Trophoblast cell (in vitro differentiated cells and primary cell): ENCODE results near the gene WASF3.

ENCODE experiments used
- DNase-seq, 2 donors: peaks; one replicate each; pipeline ENCODE4 v3.0.0-alpha.2; 2016
- H2AFZ ChIP-seq: 2 replicates; pipeline ENCODE4 v1.6.1; 2013; ENCODE audit warnings: low read length, moderate library complexity, mild to moderate bottlenecking; ENCODE audit not compliant: insufficient read depth, poor library complexity
- H2AK5ac ChIP-seq: 2 replicates; pipeline ENCODE4 v1.6.1; 2013; ENCODE audit warnings: mild to moderate bottlenecking, low read length
- H2BK120ac ChIP-seq: 2 replicates; pipeline ENCODE4 v1.6.1; 2013; ENCODE audit warnings: low read length, mild to moderate bottlenecking, moderate library complexity; ENCODE audit not compliant: insufficient read depth, poor library complexity
- H2BK12ac ChIP-seq: 2 replicates; pipeline ENCODE4 v1.6.1; 2013; ENCODE audit warnings: mild to moderate bottlenecking, low read length, moderate library complexity
- H2BK5ac ChIP-seq: 2 replicates; pipeline ENCODE4 v1.6.1; 2013; ENCODE audit warnings: low read length, low read depth, moderate library complexity, mild to moderate bottlenecking; ENCODE audit not compliant: poor library complexity
- H3K14ac ChIP-seq: 2 replicates; pipeline ENCODE4 v1.6.1; 2013; ENCODE audit warnings: mild to moderate bottlenecking, low read length
- H3K18ac ChIP-seq: 2 replicates; pipeline ENCODE4 v1.6.1; 2013; ENCODE audit warnings: mild to moderate bottlenecking, low read length
- H3K23ac ChIP-seq: 2 replicates; pipeline ENCODE4 v1.6.1; 2013; ENCODE audit warnings: low read length
- H3K27ac ChIP-seq: 2 replicates; pipeline ENCODE4 v1.5.1; 2013; ENCODE audit warnings: low read depth, mild to moderate bottlenecking, inconsistent platforms, low read length, moderate library complexity
- H3K27me3 ChIP-seq: 2 replicates; pipeline ENCODE4 v1.6.1; 2013; ENCODE audit warnings: inconsistent platforms, mild to moderate bottlenecking, low read length, moderate library complexity; ENCODE audit not compliant: insufficient read depth
- H3K36me3 ChIP-seq, 2 experiments: 1 replicate in 1 of 2; 2 replicates in 1 of 2; pipeline ENCODE4 v1.6.1; 2013; ENCODE audit warnings: low read length in 2 of 2, mild to moderate bottlenecking in 2 of 2, moderate library complexity in 1 of 2; ENCODE audit not compliant: insufficient read depth in 2 of 2, control insufficient read depth in 1 of 2
- H3K4ac ChIP-seq: 2 replicates; pipeline ENCODE4 v1.6.1; 2013; ENCODE audit warnings: low read depth, mild to moderate bottlenecking, low read length, moderate library complexity
- H3K4me1 ChIP-seq, 2 experiments: 1 replicate in 1 of 2; 2 replicates in 1 of 2; pipeline ENCODE4 v1.6.1; 2013; ENCODE audit warnings: low read length in 2 of 2, mild to moderate bottlenecking in 2 of 2, moderate library complexity in 1 of 2; ENCODE audit not compliant: insufficient read depth in 2 of 2, control insufficient read depth in 1 of 2
- H3K4me2 ChIP-seq: 2 replicates; pipeline ENCODE4 v1.6.1; 2013; ENCODE audit warnings: inconsistent platforms, mild to moderate bottlenecking, low read length, moderate library complexity
- H3K4me3 ChIP-seq: 2 replicates; pipeline ENCODE4 v1.5.1; 2013; ENCODE audit warnings: mild to moderate bottlenecking, low read depth, low read length, inconsistent platforms
- H3K79me1 ChIP-seq: one replicate; pipeline ENCODE4 v1.6.1; 2013; ENCODE audit warnings: low read length
- H3K79me2 ChIP-seq: 2 replicates; pipeline ENCODE4 v1.6.1; 2013; ENCODE audit warnings: low read length, mild to moderate bottlenecking; ENCODE audit not compliant: control insufficient read depth, insufficient read depth, poor library complexity
- H3K9ac ChIP-seq: 2 replicates; pipeline ENCODE4 v1.6.1; 2013; ENCODE audit warnings: mild to moderate bottlenecking, low read length
- H3K9me3 ChIP-seq: 2 replicates; pipeline ENCODE4 v1.6.1; 2013; ENCODE audit warnings: low read depth, mild to moderate bottlenecking, control low read depth, inconsistent platforms, low read length; ENCODE audit not compliant: insufficient read depth
- H4K12ac ChIP-seq: 2 replicates; pipeline ENCODE4 v1.6.1; 2013; ENCODE audit warnings: low read depth, mild to moderate bottlenecking, low read length, moderate library complexity
- H4K8ac ChIP-seq: 2 replicates; pipeline ENCODE4 v1.6.1; 2013; ENCODE audit warnings: low read depth, mild to moderate bottlenecking, low read length, moderate library complexity
- H4K91ac ChIP-seq: one replicate; pipeline ENCODE4 v1.6.1; 2013; ENCODE audit warnings: low read depth, mild to moderate bottlenecking, low read length, moderate library complexity
- WGBS: extraction: QIAGEN DNeasy Blood & Tissue Kit; methylation state at CpG from one replicate; pipeline ENCODE4 v1.1.7; 2013; ENCODE audit warnings: missing lambda C conversion rate; ENCODE audit not compliant: insufficient read length, insufficient coverage; ENCODE audit errors: extremely low coverage; 5-methylcytosine and 5-hydroxymethylcytosine counted together

Gene WASF3

GRCh38 chr13:26710166-26710565, 152.7 kb downstream of the WASF3 start:
- no CpG with 5 or more reads among the region's 13 CpGs for WGBS
- H2BK12ac ChIP-seq, result no peak overlapping the region

GRCh38 chr13:26711211-26711610, 153.7 kb downstream of the WASF3 start:
- Histone ChIP-seq H2AFZ (no peak overlapping the region), H3K9ac (no peak overlapping the region), H3K27ac (no peak overlapping the region), H4K8ac (no peak overlapping the region), H3K4me3 (no peak overlapping the region), H3K4ac (no peak overlapping the region), H4K91ac (no peak overlapping the region), H3K27me3 (no peaks in the 10 kb centered on the region), H2BK120ac (no peak overlapping the region), H3K79me1 (no peaks in the 10 kb centered on the region), H3K9me3 (peaks cover 1% of the 10 kb centered on the region), H3K23ac (no peak overlapping the region), H2BK12ac (no peak overlapping the region), H3K18ac (no peak overlapping the region), H3K4me1 (no peaks in the 10 kb centered on the region), H2AK5ac (no peak overlapping the region), H2BK5ac (no peak overlapping the region), H3K79me2 (no peaks in the 10 kb centered on the region), H3K36me3 (no peaks in the 10 kb centered on the region), H3K4me2 (no peak overlapping the region), H3K14ac (no peak overlapping the region), H4K12ac (no peak overlapping the region)
- WGBS, result no CpG with 5 or more reads among the region's 4 CpGs
- DNase-seq, result no peak

More at GRCh38 chr13:26710166-26710565, 152.7 kb downstream of the WASF3 start:
- Histone ChIP-seq H3K79me1 (no peaks in the 10 kb centered on the region), H3K36me3 (no peaks in the 10 kb centered on the region), H4K91ac (no peak overlapping the region), H4K12ac (no peak overlapping the region), H3K27me3 (no peaks in the 10 kb centered on the region), H3K4ac (no peak overlapping the region), H3K14ac (no peak overlapping the region), H3K18ac (no peak overlapping the region), H3K79me2 (no peaks in the 10 kb centered on the region), H2AK5ac (no peak overlapping the region), H2BK5ac (no peak overlapping the region), H3K9ac (no peak overlapping the region), H3K27ac (no peak overlapping the region), H4K8ac (no peak overlapping the region), H3K4me2 (no peak overlapping the region), H2BK120ac (no peak overlapping the region), H3K4me3 (no peak overlapping the region), H3K4me1 (no peaks in the 10 kb centered on the region), H2AFZ (no peak overlapping the region), H3K23ac (no peak overlapping the region), H3K9me3 (peaks cover 1% of the 10 kb centered on the region)
- DNase-seq, result no peak

GRCh38 chr13:26713341-26713740, 155.9 kb downstream of the WASF3 start:
- Histone ChIP-seq H3K4me3 (no peak overlapping the region), H2AK5ac (no peak overlapping the region), H2BK5ac (no peak overlapping the region), H2AFZ (no peak overlapping the region), H4K8ac (no peak overlapping the region), H4K12ac (no peak overlapping the region), H3K36me3 (no peaks in the 10 kb centered on the region), H3K27me3 (no peaks in the 10 kb centered on the region), H3K14ac (no peak overlapping the region), H3K9me3 (peaks cover 5% of the 10 kb centered on the region), H3K4ac (no peak overlapping the region), H3K4me2 (no peak overlapping the region), H3K4me1 (no peaks in the 10 kb centered on the region), H3K9ac (no peak overlapping the region), H2BK12ac (no peak overlapping the region), H2BK120ac (no peak overlapping the region), H3K27ac (no peak overlapping the region), H3K79me1 (no peaks in the 10 kb centered on the region), H4K91ac (no peak overlapping the region), H3K79me2 (no peaks in the 10 kb centered on the region), H3K18ac (no peak overlapping the region), H3K23ac (no peak overlapping the region)
- no CpG with 5 or more reads among the region's 1 CpG for WGBS
- no peak for DNase-seq

GRCh38 chr13:26716984-26717383, 159.5 kb downstream of the WASF3 start:
- no peak overlapping the region for H3K4me2 ChIP-seq
- H3K79me1 ChIP-seq, result no peaks in the 10 kb centered on the region
- H2BK5ac ChIP-seq, result no peak overlapping the region
- H2BK12ac ChIP-seq, result no peak overlapping the region
- no peaks in the 10 kb centered on the region for H3K27me3 ChIP-seq
- WGBS, result no CpG with 5 or more reads among the region's 3 CpGs
- DNase-seq, result no peak
- H2AK5ac ChIP-seq, result no peak overlapping the region
- H3K79me2 ChIP-seq, result no peaks in the 10 kb centered on the region
- H2BK120ac ChIP-seq, result no peak overlapping the region
- no peak overlapping the region for H4K8ac ChIP-seq
- peaks cover 5% of the 10 kb centered on the region for H3K9me3 ChIP-seq
- H3K18ac ChIP-seq, result no peak overlapping the region
- no peak overlapping the region for H3K14ac ChIP-seq
- H3K4me3 ChIP-seq, result no peak overlapping the region
- no peak overlapping the region for H3K27ac ChIP-seq
- no peak overlapping the region for H4K91ac ChIP-seq
- no peaks in the 10 kb centered on the region for H3K4me1 ChIP-seq
- no peak overlapping the region for H2AFZ ChIP-seq
- no peak overlapping the region for H4K12ac ChIP-seq
- H3K23ac ChIP-seq, result peak overlapping the region; percentile 18
- H3K4ac ChIP-seq, result no peak overlapping the region
- no peaks in the 10 kb centered on the region for H3K36me3 ChIP-seq
- no peak overlapping the region for H3K9ac ChIP-seq
